Measurements from ENCODE around the gene SYNJ2.

The SYNJ2 gene

GRCh38 chr6:157976345-157977175 is 5.1 kb upstream of the SYNJ2 start:
- no peak for DNase-seq (ENCODE audit: low read depth in 2 of 2)

DNA sequence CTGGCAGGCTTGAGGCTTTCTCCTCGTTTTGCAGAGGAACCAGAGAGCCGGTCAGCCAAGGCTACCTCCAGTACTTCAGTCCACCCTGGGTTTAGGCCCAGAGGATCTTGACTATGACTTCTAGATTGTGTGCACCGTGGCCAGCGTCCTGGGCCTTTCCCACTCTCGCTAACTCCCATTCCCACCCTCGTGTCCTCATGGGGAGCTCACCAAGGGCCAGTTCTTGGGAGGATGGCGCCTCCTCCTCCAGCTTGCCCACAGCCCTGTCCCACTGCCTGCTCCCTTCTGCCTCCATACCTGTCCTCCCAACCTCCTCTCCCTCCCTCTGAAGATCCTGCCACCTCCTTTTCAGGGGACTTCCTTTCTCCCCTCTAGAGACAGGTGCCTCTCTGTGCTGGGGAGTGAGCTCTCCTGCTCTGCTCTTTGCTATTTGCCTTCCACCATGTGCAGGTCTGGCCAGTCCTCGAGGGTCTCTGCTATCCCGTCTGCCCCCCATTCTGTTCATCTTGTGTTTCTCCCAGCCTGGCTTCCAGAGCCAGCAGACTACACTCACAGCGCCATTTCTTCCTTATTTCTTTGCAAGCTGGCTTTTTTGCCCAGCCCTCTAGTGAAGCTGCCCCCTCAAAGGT is 4.4 kb upstream of the SYNJ2 start:
- no peak for DNase-seq (ENCODE audit: low read depth in 2 of 2)
- TF ChIP-seq CTCF (IDR thresholded peaks at IDR 0.05; ENCODE audit: low read depth, low read length), result no peak
- H3K4me3 ChIP-seq (replicated peaks in 1 of 2; ENCODE audit: low read depth in 2 of 2, low read length in 2 of 2), result no peak overlapping the region

More at GRCh38 chr6:157976345-157977175, 5.1 kb upstream of the SYNJ2 start:
- H3K4me3 ChIP-seq (replicated peaks in 1 of 2; ENCODE audit: low read depth in 2 of 2, low read length in 2 of 2), result no peak overlapping the region
- no peak for TF ChIP-seq CTCF (IDR thresholded peaks at IDR 0.05; ENCODE audit: low read depth, low read length)

DNA sequence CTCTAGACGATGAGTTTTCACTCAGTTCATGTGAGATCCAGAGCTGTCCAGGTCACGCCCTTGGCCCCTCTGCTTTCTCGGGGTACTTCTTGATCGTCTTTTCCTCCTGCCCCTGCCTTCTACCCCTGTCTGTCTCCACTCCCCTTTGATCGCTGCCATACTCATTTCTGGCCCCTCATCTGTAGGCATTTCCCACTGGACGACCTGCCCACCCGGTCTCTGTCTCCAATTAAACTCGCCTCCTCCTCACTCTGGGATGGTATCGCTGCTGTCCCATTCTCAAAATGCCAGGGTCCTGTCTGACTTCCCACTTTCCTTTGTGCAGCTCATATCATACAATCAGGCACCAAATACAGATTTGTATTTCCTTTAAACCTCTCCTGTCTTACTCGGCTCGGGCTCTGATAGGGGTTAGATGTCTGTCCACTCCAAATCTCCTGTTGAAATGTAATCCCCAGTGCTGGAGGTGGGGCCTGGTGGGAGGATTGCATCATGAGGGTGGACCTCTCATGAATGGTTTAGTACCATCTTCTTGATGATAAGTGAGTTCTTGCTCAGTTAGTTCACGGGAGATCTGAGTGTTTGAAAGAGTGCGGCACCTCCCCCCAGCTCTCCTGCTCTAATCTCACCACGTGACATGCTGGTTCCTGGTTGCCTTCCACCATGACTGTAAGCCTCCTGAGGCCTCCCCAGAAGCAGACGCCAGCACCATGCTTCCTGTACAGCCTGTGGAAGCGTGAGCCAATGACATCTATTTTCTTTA is 3.5 kb upstream of the SYNJ2 start:
- H3K4me3 ChIP-seq (replicated peaks in 1 of 2; ENCODE audit: low read depth in 2 of 2, low read length in 2 of 2), result no peak overlapping the region
- DNase-seq (ENCODE audit: low read depth in 2 of 2), result no peak
- TF ChIP-seq CTCF (IDR thresholded peaks at IDR 0.05; ENCODE audit: low read depth, low read length), result no peak

DNA sequence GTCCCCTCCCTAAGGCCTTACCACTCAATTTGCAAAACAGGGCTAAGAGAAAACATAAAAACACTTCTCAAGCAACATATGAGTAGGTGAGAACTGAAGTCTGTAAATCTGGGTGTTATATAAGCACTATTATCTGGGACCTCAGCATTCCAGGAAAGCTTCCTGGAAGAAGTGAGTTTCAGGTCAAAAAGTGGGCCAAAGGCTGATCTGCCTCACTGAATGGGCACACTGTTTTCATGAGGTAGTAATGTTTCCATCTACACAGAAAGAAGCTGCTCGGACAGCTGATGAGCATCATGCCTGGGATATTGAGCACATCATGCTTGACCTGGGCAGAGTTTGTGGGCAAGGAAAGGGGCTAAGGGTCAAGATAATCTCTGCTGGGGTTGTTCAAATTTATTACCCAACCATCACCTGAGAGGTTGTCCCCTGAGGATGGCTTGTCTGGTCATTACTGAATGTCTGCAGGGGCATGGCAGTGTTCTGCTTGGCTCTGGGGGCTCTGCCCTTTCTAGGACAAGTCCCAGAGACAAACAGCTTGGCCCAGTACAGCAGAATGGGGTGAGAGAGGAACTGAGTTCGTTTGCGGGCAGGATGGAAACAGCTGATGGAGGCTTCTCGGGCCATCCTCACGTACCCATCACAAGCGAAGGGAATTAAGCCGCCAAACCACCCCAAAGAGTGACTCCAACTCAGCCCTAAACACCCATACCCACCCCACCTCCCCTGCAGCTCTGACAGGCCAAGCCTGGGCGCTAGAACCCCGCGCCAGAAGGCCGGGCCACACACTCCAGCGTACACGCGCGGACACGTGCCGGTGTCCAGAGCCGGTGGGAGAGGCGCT is 1.2 kb upstream of the SYNJ2 start:
- TF ChIP-seq CTCF (IDR thresholded peaks at IDR 0.05; ENCODE audit: low read depth, low read length), result no peak
- H3K4me3 ChIP-seq (replicated peaks in 1 of 2; ENCODE audit: low read depth in 2 of 2, low read length in 2 of 2), result no peak overlapping the region
- DNase-seq (ENCODE audit: low read depth in 2 of 2), result no peak

GRCh38 chr6:157981132-157981394 is 600 bp upstream of the SYNJ2 start:
- no peak for TF ChIP-seq CTCF (IDR thresholded peaks at IDR 0.05; ENCODE audit: low read depth, low read length)
- H3K4me3 ChIP-seq (replicated peaks in 1 of 2; ENCODE audit: low read depth in 2 of 2, low read length in 2 of 2), result peak overlapping the region; percentile 44 to 79
- DNase-seq (ENCODE audit: low read depth in 2 of 2), result no peak

GRCh38 chr6:157982102-157982562 is 469 bp downstream of the SYNJ2 start:
- DNase-seq (ENCODE audit: low read depth in 2 of 2), result peak; percentile 42 to 46

More at GRCh38 chr6:157982102-157982562, 469 bp downstream of the SYNJ2 start:
- no peak for TF ChIP-seq CTCF (IDR thresholded peaks at IDR 0.05; ENCODE audit: low read depth, low read length)
- H3K4me3 ChIP-seq (replicated peaks in 1 of 2; ENCODE audit: low read depth in 2 of 2, low read length in 2 of 2), result peak overlapping the region; percentile 69 to 79
